CD4-positive, alpha-beta T cell treated with Interleukin-4 for 4 hours (primary cell): ENCODE results near the gene SLC5A10.
"Not testable (repeated sequence)": the region's sequence is repeated elsewhere in the genome, so short reads cannot be mapped to it uniquely, and the experiment has no call there.

Source experiments
- DNase-seq: peaks from one replicate; pipeline ENCODE4 v3.0.0-alpha.2; 2020

The SLC5A10 gene

GRCh38 chr17:18948476-18949006, 3.4 kb upstream of the SLC5A10 start:
- no peak for DNase-seq

DNA sequence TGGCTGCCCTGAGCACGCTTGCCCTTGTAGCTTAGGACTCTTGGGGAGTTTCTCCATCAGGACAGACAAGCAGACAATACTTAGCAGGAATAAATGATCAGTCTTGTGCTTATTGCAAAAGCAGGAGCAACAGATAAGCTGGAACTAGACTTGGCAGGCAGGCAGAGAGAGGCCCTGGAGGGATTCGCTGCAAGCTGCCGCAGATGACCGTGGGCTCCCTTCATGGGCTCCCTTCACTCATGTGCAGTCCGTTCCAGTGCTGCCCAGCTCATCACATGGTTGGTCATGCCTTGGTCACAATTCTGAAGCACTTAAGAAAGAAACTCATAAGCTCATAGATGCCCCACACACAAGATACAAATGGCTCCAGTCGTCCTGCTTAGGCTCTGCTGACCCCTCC, 2.4 kb upstream of the SLC5A10 start:
- no peak for DNase-seq

GRCh38 chr17:18950346-18950745, 1.6 kb upstream of the SLC5A10 start:
- DNase-seq: no peak

- DNase-seq: no peak
Measured at GRCh38 chr17:18950944-18951905, 740 bp upstream of the SLC5A10 start.

DNA sequence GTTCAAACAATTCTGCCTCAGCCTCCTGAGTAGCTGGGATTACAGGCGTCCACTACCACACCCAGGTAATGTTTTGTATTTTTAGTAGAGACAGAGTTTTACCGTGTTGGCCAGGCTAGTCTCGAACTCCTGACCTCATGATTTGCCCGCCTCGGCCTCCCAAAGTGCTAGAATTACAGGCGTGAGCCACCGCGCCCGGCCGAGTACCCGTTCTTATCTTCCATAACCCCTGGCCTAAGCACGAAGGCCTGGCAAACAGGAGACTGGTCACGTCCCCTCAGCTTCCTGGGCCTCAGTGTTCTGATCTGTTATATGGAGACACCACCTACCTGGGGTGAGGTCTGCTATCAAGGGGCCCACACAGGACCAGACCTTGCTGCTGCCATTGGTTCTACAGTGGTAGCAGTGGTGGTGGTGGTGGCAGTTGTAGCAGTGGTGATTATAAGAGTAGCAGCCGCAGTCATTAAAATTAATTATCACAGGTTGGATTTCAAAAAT, 1.3 kb downstream of the SLC5A10 start:
- no peak for DNase-seq

GRCh38 chr17:18954321-18954720, 2.4 kb downstream of the SLC5A10 start:
- DNase-seq: no peak

DNA sequence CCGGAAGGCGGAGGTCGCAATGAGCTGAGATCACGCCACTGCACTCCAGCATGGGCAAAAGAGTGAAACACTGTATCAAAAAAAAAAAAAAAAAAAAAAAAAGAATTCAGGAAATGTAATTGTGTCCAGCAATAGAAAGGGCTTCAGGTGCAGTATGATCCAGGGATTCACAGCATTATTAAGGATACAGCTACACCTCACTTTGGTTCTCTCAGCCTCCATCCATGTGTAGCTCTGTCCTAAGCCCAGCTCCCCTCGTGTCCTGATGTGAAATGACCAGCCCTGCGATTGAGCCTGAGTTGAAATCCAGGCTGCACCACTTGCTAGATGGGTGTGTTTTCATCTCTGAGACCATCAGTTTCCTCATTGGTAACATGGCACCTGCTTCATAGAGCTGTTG, 3.0 kb downstream of the SLC5A10 start:
- DNase-seq: no peak

DNA sequence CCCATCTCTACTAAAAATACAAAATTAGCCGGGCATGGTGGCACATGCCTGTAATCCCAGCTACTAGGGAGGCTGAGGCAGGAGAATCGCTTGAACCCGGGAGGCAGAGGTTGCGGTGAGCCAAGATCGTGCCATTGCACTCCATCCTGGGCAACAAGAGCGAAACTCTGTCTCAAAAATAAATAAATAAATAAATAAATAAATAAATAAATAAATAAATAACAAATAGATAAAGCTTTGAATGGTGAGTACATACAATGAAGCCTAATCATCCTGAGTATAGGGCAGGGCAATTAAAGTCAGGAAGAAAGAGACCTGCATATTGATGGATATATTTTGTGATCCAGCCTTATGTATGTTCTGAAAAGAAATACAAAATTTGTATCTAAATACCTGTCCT, 4.1 kb downstream of the SLC5A10 start:
- DNase-seq: not testable (repeated sequence)

GRCh38 chr17:18956581-18956980, 4.6 kb downstream of the SLC5A10 start:
- no peak for DNase-seq

DNA sequence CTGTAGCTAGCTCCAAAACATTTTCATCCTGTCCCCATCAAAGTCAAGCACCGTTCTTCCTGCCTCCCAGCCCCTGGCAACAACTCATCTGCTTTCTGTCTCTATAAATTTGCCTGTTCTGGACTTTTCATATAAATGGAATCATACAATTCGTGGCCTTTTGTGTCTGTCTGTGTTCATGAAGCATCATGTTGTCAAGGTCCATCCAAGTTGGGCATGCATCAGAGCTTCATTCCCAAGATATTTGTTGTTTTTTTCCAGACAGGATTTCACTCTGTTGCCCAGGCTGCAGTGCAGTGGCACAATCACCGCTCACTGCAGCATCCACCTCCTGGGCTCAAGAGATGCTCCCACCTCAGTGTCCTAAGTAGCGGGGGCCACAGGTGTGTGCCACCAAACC, 5.9 kb downstream of the SLC5A10 start:
- no peak for DNase-seq

DNA sequence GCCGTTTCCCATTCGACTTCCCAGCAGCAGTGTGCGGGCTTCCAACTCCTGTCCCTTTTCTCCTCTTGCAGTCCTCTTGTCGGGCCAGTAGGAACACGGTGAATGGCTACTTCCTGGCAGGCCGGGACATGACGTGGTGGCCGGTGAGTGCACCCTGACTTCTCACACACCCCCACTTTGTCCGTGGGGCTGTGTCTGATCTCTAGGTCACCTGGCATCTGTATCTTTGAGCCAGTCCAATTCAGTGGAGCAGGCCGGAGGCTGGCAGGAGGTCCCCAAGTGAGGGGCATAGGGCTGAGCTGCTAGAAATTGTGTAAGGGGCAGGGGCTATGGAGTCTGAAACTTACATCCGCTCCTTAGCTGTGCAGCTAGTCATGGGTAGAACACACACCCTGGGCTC, 6.6 kb downstream of the SLC5A10 start:
- no peak for DNase-seq

DNA sequence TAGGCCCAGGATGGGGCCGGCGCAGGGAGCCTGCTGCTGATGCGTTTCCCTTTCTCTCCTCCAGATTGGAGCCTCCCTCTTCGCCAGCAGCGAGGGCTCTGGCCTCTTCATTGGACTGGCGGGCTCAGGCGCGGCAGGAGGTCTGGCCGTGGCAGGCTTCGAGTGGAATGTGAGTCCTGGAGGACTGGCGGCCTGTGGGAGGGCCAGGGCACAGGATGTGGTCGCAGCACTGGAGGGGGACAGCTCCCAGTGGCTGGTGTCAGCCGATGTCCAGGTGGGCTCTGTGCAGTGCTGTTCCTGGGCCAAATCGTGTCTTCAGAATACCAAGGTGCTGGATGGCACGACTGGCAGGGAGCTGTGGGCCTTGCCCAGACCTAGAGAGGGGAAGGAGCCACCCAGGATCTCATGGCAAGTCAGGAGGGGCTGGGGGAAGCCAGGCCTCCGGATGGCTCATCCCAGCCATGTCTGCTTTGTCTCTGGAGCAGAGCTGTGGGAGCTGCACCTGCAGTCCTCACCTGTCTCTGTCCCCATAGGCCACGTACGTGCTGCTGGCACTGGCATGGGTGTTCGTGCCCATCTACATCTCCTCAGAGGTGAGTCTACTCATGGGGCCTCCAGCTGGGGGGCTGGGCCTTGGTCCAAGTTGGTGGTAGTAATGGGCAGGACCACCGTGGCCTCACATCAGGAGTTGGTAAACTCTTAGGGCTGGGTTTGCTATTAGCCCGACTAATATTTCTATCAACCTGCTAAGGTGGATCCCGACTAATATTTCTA, 7.3 kb downstream of the SLC5A10 start:
- no peak for DNase-seq

DNA sequence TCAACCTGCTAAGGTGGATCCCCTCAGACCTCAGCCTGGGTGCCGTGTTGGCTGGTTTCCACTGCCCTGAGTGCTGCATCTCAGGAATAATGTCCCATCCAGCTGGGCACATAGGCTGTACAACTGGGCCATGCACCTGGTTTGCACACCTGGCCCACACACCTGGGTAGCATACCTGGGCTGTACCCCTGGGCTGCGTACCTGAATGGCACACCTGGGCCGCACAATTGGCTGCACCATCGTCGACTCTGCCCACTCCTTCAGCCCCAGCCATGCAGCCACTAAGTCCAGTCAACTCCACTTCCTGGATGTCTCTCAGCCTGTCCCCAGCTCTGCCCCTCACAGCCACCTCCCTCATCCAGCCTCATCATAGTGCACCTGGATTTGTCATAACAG, 7.9 kb downstream of the SLC5A10 start:
- DNase-seq: no peak

GRCh38 chr17:18960241-18960665, 8.3 kb downstream of the SLC5A10 start:
- no peak for DNase-seq

GRCh38 chr17:18960803-18961511, 9.0 kb downstream of the SLC5A10 start:
- peak; percentile 70 for DNase-seq

DNA sequence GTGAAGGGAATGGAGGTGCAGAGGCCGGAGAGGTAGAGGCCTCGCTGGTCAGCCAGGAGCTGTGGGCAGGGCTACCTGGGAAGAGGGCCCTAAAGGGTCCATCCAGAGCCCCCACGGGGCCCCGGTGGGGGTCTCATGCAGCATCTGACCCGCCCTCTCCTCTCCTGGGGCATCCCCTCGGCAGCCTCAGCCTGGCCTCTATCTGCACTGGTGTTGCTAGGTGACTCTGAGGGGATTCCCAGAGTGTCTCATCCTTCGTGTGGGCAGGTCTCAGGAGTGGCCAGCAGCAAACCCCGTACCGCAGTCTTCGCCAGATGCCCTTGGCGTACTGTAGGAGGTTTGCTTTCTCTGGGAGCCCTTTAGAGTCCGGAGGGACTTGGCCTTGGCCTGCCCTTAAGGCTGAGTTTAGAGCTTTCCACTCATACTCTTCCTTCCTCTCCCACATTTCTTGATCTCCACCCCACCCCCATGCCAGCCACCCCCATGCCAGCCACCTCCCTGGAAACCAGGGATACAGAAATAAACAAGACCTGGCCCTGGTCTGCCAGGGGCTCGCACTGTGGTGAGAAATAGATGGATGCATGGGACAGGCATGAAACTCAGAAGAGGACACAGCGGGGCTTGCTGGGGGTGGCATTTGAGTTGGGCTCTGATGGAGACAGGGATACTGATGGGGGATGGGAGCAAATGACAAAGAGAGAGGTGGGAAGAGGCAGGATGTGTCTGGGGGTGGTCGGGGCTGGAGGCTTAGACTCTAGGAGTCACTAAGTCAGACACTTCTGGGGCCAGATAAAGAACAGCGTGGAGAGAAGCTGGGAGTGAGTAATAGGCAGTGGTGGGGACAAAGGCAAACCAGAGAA, 9.9 kb downstream of the SLC5A10 start:
- peak; percentile 36 for DNase-seq

- DNase-seq: no peak
Measured at GRCh38 chr17:18962494-18962815, 10.5 kb downstream of the SLC5A10 start.

- no peak for DNase-seq
Measured at GRCh38 chr17:18963126-18964017, 11.4 kb downstream of the SLC5A10 start.

DNA sequence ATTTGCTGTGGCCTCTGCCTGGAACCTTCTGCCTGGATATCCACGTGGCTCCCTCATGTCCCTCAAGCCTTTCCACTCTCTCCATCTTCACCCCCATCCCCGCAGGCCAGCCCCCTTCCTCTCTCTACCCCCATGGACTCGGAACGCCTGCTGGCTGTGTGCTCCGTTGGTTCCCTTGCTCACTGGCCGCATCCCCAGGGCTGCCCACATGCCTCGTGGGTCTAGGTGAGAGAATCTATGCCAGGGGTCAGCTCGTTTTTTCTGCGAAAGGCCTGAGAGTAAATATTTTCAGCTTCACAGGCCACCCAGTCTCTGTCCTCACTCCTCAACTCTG, 12.0 kb downstream of the SLC5A10 start:
- no peak for DNase-seq

DNA sequence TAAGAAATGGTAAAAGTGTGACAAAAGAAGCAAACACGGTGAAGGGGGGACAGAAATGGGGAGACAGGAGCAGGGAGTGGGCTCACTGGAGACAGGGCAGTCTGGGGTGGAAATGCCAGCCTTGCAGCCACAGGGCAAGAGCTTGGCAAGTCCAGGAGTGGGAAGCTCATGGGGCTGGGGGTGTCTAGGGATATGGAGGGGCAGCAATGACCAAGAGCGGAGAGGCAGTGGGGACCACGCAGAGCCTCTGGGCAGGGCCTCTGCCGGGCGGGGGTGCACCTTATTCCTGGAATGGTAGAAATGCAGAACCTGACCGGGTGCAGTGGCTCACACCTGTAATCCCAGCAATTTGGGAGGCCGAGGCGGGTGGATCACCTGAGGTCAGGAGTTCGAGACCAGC, 12.6 kb downstream of the SLC5A10 start:
- no peak for DNase-seq
